HepG2 (cell line): ENCODE data around the gene ZNF792.

Experiments
- CEBPB ChIP-seq: IDR thresholded peaks from 2 replicates; pipeline ENCODE4 v1.6.1; 2011; ENCODE audit warnings: low read depth, low read length, improper control_type of control experiment, borderline replicate concordance
- JDP2 ChIP-seq: sonication (generic); formaldehyde crosslinking; IDR thresholded peaks from 2 replicates; pipeline ENCODE4 v1.8.1; 2022; ENCODE audit warnings: missing genetic modification reagents, borderline replicate concordance
- NFATC3 ChIP-seq: sonication (generic); formaldehyde crosslinking; IDR thresholded peaks from 2 replicates; pipeline ENCODE4 v1.5.1; 2020; ENCODE audit warnings: mild to moderate bottlenecking, missing genetic modification reagents
- POLR2A ChIP-seq, 2 experiments: IDR thresholded peaks; 2 replicates each; pipeline ENCODE4 v1.6.1; 2011; ENCODE audit warnings: low read depth in 2 of 2, low read length in 2 of 2, mild to moderate bottlenecking in 1 of 2, moderate library complexity in 1 of 2; ENCODE audit not compliant: insufficient read depth in 1 of 2
- STAG1 ChIP-seq: sonication (generic); formaldehyde crosslinking; IDR thresholded peaks from 2 replicates; pipeline ENCODE4 v1.4.0; 2020; ENCODE audit warnings: missing genetic modification reagents
- ZNF607 ChIP-seq: sonication (generic); formaldehyde crosslinking; IDR thresholded peaks from 2 replicates; pipeline ENCODE4 v1.5.1; 2020; ENCODE audit warnings: missing genetic modification reagents, mild to moderate bottlenecking, borderline replicate concordance
- TF ChIP-seq, protein P1 (sequence below): sonication (generic); formaldehyde crosslinking; IDR thresholded peaks from 2 replicates; pipeline ENCODE4 v1.5.0; 2020; ENCODE audit warnings: mild to moderate bottlenecking, missing genetic modification reagents, moderate library complexity
- TF ChIP-seq, protein P2 (sequence below): fragments of 450-650 bp; IDR thresholded peaks from 2 replicates; pipeline ENCODE4 v1.6.1; 2017; ENCODE audit warnings: mild to moderate bottlenecking

DNA sequence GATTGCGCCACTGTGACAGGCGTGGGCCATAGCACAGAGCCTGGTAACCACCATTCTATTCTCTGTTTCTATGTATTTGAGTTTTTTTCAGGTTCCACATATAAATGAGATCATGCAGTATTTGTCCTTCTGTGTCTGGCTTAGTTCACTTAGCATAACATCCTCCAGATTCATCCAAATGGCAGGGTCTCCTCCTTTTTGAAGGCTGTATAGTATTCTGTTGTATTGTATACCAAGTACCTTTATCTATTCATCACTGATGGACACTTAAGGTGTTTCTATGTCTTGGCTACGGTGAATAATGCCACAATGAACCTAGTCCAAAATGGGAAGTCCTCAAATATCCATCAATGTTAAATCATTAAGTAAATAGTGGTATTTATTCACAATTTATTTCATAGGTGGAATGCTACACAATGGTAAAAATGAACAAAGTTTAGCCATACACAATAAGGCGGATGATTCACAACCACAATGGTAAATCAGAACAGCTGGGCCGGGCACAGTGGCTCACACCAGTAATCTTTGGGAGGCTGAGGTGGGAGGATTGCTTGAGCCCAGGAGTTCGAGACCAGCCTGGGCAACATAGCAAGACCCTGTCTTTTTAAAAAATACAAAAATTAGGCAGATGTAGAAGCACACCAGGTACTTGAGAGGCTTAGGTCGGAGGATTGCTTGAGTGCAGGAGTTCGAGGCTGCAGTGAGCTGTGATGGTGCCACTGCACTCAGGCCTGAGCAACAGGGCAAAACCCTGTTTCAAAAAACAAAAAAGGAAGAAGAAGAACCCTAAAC is 27.7 kb upstream of the ZNF792 start:
- no peak for TF ChIP-seq STAG1 (CRISPR knock-in tag)
- no peak for TF ChIP-seq POLR2A (IDR thresholded peaks at IDR 0.05; ENCODE audit: insufficient read depth in 1 of 2, low read depth in 2 of 2, low read length in 2 of 2)
- TF ChIP-seq CEBPB = no peak
- no peak for TF ChIP-seq JDP2 (CRISPR knock-in tag)
- TF ChIP-seq ZNF607 = no peak
- no peak for TF ChIP-seq NFATC3
- TF ChIP-seq, protein P1, sequence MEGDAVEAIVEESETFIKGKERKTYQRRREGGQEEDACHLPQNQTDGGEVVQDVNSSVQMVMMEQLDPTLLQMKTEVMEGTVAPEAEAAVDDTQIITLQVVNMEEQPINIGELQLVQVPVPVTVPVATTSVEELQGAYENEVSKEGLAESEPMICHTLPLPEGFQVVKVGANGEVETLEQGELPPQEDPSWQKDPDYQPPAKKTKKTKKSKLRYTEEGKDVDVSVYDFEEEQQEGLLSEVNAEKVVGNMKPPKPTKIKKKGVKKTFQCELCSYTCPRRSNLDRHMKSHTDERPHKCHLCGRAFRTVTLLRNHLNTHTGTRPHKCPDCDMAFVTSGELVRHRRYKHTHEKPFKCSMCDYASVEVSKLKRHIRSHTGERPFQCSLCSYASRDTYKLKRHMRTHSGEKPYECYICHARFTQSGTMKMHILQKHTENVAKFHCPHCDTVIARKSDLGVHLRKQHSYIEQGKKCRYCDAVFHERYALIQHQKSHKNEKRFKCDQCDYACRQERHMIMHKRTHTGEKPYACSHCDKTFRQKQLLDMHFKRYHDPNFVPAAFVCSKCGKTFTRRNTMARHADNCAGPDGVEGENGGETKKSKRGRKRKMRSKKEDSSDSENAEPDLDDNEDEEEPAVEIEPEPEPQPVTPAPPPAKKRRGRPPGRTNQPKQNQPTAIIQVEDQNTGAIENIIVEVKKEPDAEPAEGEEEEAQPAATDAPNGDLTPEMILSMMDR (CRISPR knock-in tag) = no peak
- TF ChIP-seq, protein P2, sequence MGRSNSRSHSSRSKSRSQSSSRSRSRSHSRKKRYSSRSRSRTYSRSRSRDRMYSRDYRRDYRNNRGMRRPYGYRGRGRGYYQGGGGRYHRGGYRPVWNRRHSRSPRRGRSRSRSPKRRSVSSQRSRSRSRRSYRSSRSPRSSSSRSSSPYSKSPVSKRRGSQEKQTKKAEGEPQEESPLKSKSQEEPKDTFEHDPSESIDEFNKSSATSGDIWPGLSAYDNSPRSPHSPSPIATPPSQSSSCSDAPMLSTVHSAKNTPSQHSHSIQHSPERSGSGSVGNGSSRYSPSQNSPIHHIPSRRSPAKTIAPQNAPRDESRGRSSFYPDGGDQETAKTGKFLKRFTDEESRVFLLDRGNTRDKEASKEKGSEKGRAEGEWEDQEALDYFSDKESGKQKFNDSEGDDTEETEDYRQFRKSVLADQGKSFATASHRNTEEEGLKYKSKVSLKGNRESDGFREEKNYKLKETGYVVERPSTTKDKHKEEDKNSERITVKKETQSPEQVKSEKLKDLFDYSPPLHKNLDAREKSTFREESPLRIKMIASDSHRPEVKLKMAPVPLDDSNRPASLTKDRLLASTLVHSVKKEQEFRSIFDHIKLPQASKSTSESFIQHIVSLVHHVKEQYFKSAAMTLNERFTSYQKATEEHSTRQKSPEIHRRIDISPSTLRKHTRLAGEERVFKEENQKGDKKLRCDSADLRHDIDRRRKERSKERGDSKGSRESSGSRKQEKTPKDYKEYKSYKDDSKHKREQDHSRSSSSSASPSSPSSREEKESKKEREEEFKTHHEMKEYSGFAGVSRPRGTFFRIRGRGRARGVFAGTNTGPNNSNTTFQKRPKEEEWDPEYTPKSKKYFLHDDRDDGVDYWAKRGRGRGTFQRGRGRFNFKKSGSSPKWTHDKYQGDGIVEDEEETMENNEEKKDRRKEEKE = no peak
